ENCODE measurements around the gene STRN. TPM values are rescaled to one million over a fixed set of nuclear protein-coding genes. Genes with fewer than 3 reads are reported as not detected.

STRN gene
- polyA plus RNA-seq, 3 donors = 19.9 to 23.3 (median 21.5) TPM

- DNase-seq = no peak
Measured at GRCh38 chr2:36801088-36801487, 165.2 kb downstream of the STRN start.

GRCh38 chr2:36800381-36800780 is 166.0 kb downstream of the STRN start:
- no peak for DNase-seq

GRCh38 chr2:36798724-36799123 is 167.6 kb downstream of the STRN start:
- no peak for DNase-seq

- no peak for DNase-seq
Measured at GRCh38 chr2:36797324-36798070, 168.8 kb downstream of the STRN start.

Other genes starting within 250 kb of the STRN start
- 10 to 100 TPM; 20.8 to 27.0 (median 23.3) TPM for gene HEATR5B, start 117.8 kb upstream of the STRN start, polyA plus RNA-seq (ENCODE audit: insufficient read length in 3 of 3)
- gene GPATCH11, start 118.0 kb upstream of the STRN start, polyA plus RNA-seq (ENCODE audit: insufficient read length in 3 of 3) = 1 to 10 TPM; 8.0 to 9.6 (median 8.1) TPM
- gene EIF2AK2, start 190.4 kb upstream of the STRN start, polyA plus RNA-seq (ENCODE audit: insufficient read length in 3 of 3) = 10 to 100 TPM; 27.0 to 36.3 (median 33.1) TPM
- gene SULT6B1, start 222.1 kb upstream of the STRN start, polyA plus RNA-seq (ENCODE audit: insufficient read length in 3 of 3) = not detected
- 10 to 100 TPM; 44.7 to 64.0 (median 61.8) TPM for gene CEBPZOS, start 230.0 kb upstream of the STRN start, polyA plus RNA-seq (ENCODE audit: insufficient read length in 3 of 3)

All from renal pelvis (tissue), 4 donors.